ENCODE measurements around the gene MAP2K5. TPM values are rescaled to one million over a fixed set of nuclear protein-coding genes. Genes with fewer than 3 reads are reported as not detected.

Gene MAP2K5
- total RNA-seq, 1 donor from 2014 or later, result 8.0 TPM

- no peak overlapping the region for H3K4me3 ChIP-seq (ENCODE audit: low read depth, low read length)
- no peaks in the 10 kb centered on the region for H3K36me3 ChIP-seq (ENCODE audit: control insufficient read depth, insufficient read depth, low read length)
- H3K27me3 ChIP-seq (ENCODE audit: control insufficient read depth, insufficient read depth, low read length), result no peaks in the 10 kb centered on the region
- no peak for DNase-seq (ENCODE audit: low read depth)
- TF ChIP-seq, protein P1, sequence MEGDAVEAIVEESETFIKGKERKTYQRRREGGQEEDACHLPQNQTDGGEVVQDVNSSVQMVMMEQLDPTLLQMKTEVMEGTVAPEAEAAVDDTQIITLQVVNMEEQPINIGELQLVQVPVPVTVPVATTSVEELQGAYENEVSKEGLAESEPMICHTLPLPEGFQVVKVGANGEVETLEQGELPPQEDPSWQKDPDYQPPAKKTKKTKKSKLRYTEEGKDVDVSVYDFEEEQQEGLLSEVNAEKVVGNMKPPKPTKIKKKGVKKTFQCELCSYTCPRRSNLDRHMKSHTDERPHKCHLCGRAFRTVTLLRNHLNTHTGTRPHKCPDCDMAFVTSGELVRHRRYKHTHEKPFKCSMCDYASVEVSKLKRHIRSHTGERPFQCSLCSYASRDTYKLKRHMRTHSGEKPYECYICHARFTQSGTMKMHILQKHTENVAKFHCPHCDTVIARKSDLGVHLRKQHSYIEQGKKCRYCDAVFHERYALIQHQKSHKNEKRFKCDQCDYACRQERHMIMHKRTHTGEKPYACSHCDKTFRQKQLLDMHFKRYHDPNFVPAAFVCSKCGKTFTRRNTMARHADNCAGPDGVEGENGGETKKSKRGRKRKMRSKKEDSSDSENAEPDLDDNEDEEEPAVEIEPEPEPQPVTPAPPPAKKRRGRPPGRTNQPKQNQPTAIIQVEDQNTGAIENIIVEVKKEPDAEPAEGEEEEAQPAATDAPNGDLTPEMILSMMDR (IDR thresholded peaks at IDR 0.05; ENCODE audit: insufficient read depth, low read length, poor library complexity, severe bottlenecking), result no peak
These were observed 193.4 kb downstream of the MAP2K5 start for GRCh38 chr15:67735896-67736295.

DNA sequence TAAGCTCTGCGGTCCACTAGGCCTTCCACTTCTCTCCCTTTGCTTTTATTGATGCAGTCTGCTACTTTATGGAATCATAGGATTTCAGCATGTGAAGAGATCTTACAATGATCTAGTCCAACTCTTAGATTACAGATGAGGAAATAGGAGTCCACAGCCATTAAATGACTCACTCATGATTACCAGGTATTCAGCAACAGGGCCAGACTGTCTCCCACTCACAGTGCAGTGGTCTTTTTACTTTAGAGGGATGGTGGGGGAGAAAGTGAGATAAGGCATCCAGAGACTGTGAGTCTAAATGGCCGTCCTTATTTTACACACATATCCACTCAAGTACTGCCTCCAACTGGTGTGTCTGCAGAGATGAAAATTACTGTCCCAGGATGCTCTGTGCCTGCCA is 194.3 kb downstream of the MAP2K5 start:
- no peaks in the 10 kb centered on the region for H3K36me3 ChIP-seq (ENCODE audit: control insufficient read depth, insufficient read depth, low read length)
- DNase-seq (ENCODE audit: low read depth), result peak; percentile 9
- TF ChIP-seq, protein P1 (IDR thresholded peaks at IDR 0.05; ENCODE audit: insufficient read depth, low read length, poor library complexity, severe bottlenecking), result no peak
- H3K27me3 ChIP-seq (ENCODE audit: control insufficient read depth, insufficient read depth, low read length), result no peaks in the 10 kb centered on the region
- no peak overlapping the region for H3K4me3 ChIP-seq (ENCODE audit: low read depth, low read length)

GRCh38 chr15:67738056-67738455 is 195.6 kb downstream of the MAP2K5 start:
- H3K27me3 ChIP-seq (ENCODE audit: control insufficient read depth, insufficient read depth, low read length), result no peaks in the 10 kb centered on the region
- TF ChIP-seq, protein P1 (IDR thresholded peaks at IDR 0.05; ENCODE audit: insufficient read depth, low read length, poor library complexity, severe bottlenecking), result no peak
- H3K36me3 ChIP-seq (ENCODE audit: control insufficient read depth, insufficient read depth, low read length), result no peaks in the 10 kb centered on the region
- no peak overlapping the region for H3K4me3 ChIP-seq (ENCODE audit: low read depth, low read length)
- DNase-seq (ENCODE audit: low read depth), result no peak

GRCh38 chr15:67740405-67740804 is 197.9 kb downstream of the MAP2K5 start:
- TF ChIP-seq, protein P1 (IDR thresholded peaks at IDR 0.05; ENCODE audit: insufficient read depth, low read length, poor library complexity, severe bottlenecking), result no peak
- H3K36me3 ChIP-seq (ENCODE audit: control insufficient read depth, insufficient read depth, low read length), result no peaks in the 10 kb centered on the region
- H3K27me3 ChIP-seq (ENCODE audit: control insufficient read depth, insufficient read depth, low read length), result no peaks in the 10 kb centered on the region
- H3K4me3 ChIP-seq (ENCODE audit: low read depth, low read length), result no peak overlapping the region
- no peak for DNase-seq (ENCODE audit: low read depth)

DNA sequence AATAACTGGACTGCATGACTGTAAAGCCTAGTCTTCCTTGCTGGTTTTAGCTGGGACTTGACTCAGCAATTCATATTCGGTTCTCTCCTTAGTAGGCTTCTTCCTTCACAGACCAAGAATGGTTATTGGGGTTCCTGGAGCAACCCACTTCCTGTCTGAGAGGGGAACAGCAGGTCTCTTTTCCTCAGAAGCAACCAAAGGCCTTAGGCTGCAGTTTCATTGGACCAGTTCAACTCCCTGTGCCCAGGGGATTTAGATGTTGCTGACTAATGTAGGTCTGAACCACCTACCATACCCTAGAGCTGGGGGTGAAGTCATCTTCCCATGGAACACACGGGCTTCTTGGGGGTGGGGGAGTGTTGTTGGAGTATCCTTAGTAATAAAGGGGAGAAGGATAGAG is 198.8 kb downstream of the MAP2K5 start:
- H3K36me3 ChIP-seq (ENCODE audit: control insufficient read depth, insufficient read depth, low read length), result no peaks in the 10 kb centered on the region
- H3K4me3 ChIP-seq (ENCODE audit: low read depth, low read length), result no peak overlapping the region
- no peaks in the 10 kb centered on the region for H3K27me3 ChIP-seq (ENCODE audit: control insufficient read depth, insufficient read depth, low read length)
- TF ChIP-seq, protein P1 (IDR thresholded peaks at IDR 0.05; ENCODE audit: insufficient read depth, low read length, poor library complexity, severe bottlenecking), result no peak
- no peak for DNase-seq (ENCODE audit: low read depth)

- Histone ChIP-seq H3K4me3 (ENCODE audit: low read depth, low read length) (no peak overlapping the region), H3K27me3 (ENCODE audit: control insufficient read depth, insufficient read depth, low read length) (no peaks in the 10 kb centered on the region), H3K36me3 (ENCODE audit: control insufficient read depth, insufficient read depth, low read length) (no peaks in the 10 kb centered on the region)
- TF ChIP-seq, protein P1 (IDR thresholded peaks at IDR 0.05; ENCODE audit: insufficient read depth, low read length, poor library complexity, severe bottlenecking), result no peak
- no peak for DNase-seq (ENCODE audit: low read depth)
These were observed 201.1 kb downstream of the MAP2K5 start for GRCh38 chr15:67743558-67743957.

Data from kidney epithelial cell (primary cell).